ENCODE results near the gene ASB3. TPM values are rescaled to one million over a fixed set of nuclear protein-coding genes. Genes with fewer than 3 reads are reported as not detected.

ASB3 gene
- total RNA-seq, 2 donors from 2014 or later: 37.9 to 40.3 TPM

- Histone ChIP-seq H3K9me3 (ENCODE audit: control insufficient read depth, low read length) (no peaks in the 10 kb centered on the region), H3K9ac (ENCODE audit: extremely low read depth, low read length, poor library complexity, severe bottlenecking) (no peak overlapping the region), H3K27me3 (ENCODE audit: control insufficient read depth, insufficient read depth, low read length, poor library complexity, severe bottlenecking) (no peaks in the 10 kb centered on the region), H3K4me3 (ENCODE audit: low read length) (no peak overlapping the region), H3K4me1 (ENCODE audit: control insufficient read depth, insufficient read depth, low read length) (no peaks in the 10 kb centered on the region), H3K27ac (ENCODE audit: low read depth, low read length) (no peak overlapping the region), H3K36me3 (ENCODE audit: control insufficient read depth, insufficient read depth, low read length) (peaks cover 11% of the 10 kb centered on the region)
- H3K27ac Mint-ChIP-seq: no peak overlapping the region
- no peaks in the 10 kb centered on the region for H3K4me1 Mint-ChIP-seq
- DNase-seq: no peak
- H3K4me3 Mint-ChIP-seq: no peak overlapping the region
- TF ChIP-seq CTCF (conservative IDR thresholded peaks at IDR 0.05): no peak
- WGBS, 2 experiments (ENCODE audit: insufficient coverage in 1 of 2, insufficient read length in 1 of 2): 96 to 97% methylated on average over 14 to 15 of the region's 15 CpGs
- H3K27me3 Mint-ChIP-seq (ENCODE audit: insufficient read depth): no peaks in the 10 kb centered on the region
- H3K9me3 Mint-ChIP-seq: peaks cover 3% of the 10 kb centered on the region
- H3K36me3 Mint-ChIP-seq (ENCODE audit: low read depth): peaks cover 31% of the 10 kb centered on the region
Measured at GRCh38 chr2:53756644-53757043, 30.1 kb downstream of the ASB3 start.

GRCh38 chr2:53755121-53755520 is 31.6 kb downstream of the ASB3 start:
- no peak for TF ChIP-seq CTCF (conservative IDR thresholded peaks at IDR 0.05)
- no peak overlapping the region for H3K4me3 Mint-ChIP-seq
- Histone ChIP-seq H3K27ac (ENCODE audit: low read depth, low read length) (no peak overlapping the region), H3K9me3 (ENCODE audit: control insufficient read depth, low read length) (no peaks in the 10 kb centered on the region), H3K4me1 (ENCODE audit: control insufficient read depth, insufficient read depth, low read length) (no peaks in the 10 kb centered on the region), H3K9ac (ENCODE audit: extremely low read depth, low read length, poor library complexity, severe bottlenecking) (no peak overlapping the region), H3K36me3 (ENCODE audit: control insufficient read depth, insufficient read depth, low read length) (peaks cover 7% of the 10 kb centered on the region), H3K27me3 (ENCODE audit: control insufficient read depth, insufficient read depth, low read length, poor library complexity, severe bottlenecking) (no peaks in the 10 kb centered on the region), H3K4me3 (ENCODE audit: low read length) (no peak overlapping the region)
- no peaks in the 10 kb centered on the region for H3K27me3 Mint-ChIP-seq (ENCODE audit: insufficient read depth)
- H3K27ac Mint-ChIP-seq: no peak overlapping the region
- no peaks in the 10 kb centered on the region for H3K4me1 Mint-ChIP-seq
- peaks cover 3% of the 10 kb centered on the region for H3K9me3 Mint-ChIP-seq
- WGBS, 2 experiments (ENCODE audit: insufficient coverage in 1 of 2, insufficient read length in 1 of 2): 93 to 100% methylated on average over 1 to 2 of the region's 2 CpGs
- no peak for DNase-seq
- H3K36me3 Mint-ChIP-seq (ENCODE audit: low read depth): peaks cover 28% of the 10 kb centered on the region

- Histone ChIP-seq H3K4me1 (ENCODE audit: control insufficient read depth, insufficient read depth, low read length) (no peaks in the 10 kb centered on the region), H3K9ac (ENCODE audit: extremely low read depth, low read length, poor library complexity, severe bottlenecking) (no peak overlapping the region), H3K27me3 (ENCODE audit: control insufficient read depth, insufficient read depth, low read length, poor library complexity, severe bottlenecking) (no peaks in the 10 kb centered on the region), H3K27ac (ENCODE audit: low read depth, low read length) (peak overlapping the region; percentile 17), H3K9me3 (ENCODE audit: control insufficient read depth, low read length) (no peaks in the 10 kb centered on the region), H3K36me3 (ENCODE audit: control insufficient read depth, insufficient read depth, low read length) (peaks cover 18% of the 10 kb centered on the region), H3K4me3 (ENCODE audit: low read length) (no peak overlapping the region)
- H3K27me3 Mint-ChIP-seq (ENCODE audit: insufficient read depth): no peaks in the 10 kb centered on the region
- no peak for DNase-seq
- no peak overlapping the region for H3K27ac Mint-ChIP-seq
- no peak overlapping the region for H3K4me3 Mint-ChIP-seq
- H3K4me1 Mint-ChIP-seq: no peaks in the 10 kb centered on the region
- peaks cover 3% of the 10 kb centered on the region for H3K9me3 Mint-ChIP-seq
- TF ChIP-seq CTCF (conservative IDR thresholded peaks at IDR 0.05): no peak
- H3K36me3 Mint-ChIP-seq (ENCODE audit: low read depth): peaks cover 37% of the 10 kb centered on the region
Measured at GRCh38 chr2:53753041-53753440, 33.7 kb downstream of the ASB3 start.
